Coronary artery (tissue), 2 donors: ENCODE results near the gene PHRF1.

ENCODE experiments used
- DNase-seq: peaks from one replicate; pipeline ENCODE4 v3.0.0-alpha.2; 2017; ENCODE audit warnings: low spot score
- H3K27ac ChIP-seq, 2 donors: fragments of 200-600 bp; sonication (generic); one replicate each; pipeline ENCODE4 v1.5.1; 2016 to 2019
- H3K4me3 ChIP-seq: fragments of 200-600 bp; sonication (generic); 2 replicates; pipeline ENCODE4 v1.5.1; 2016; ENCODE audit warnings: mild to moderate bottlenecking, moderate library complexity
- CTCF ChIP-seq: fragments of 200-600 bp; sonication (generic); IDR thresholded peaks from one replicate; pipeline ENCODE4 v1.5.1; 2019; ENCODE audit warnings: antibody characterized with exemption

Gene PHRF1

GRCh38 chr11:656866-657265, 80.6 kb downstream of the PHRF1 start:
- H3K4me3 ChIP-seq: no peak overlapping the region
- no peak for TF ChIP-seq CTCF
- DNase-seq: no peak
- no peak overlapping the region for H3K27ac ChIP-seq

GRCh38 chr11:657691-658126, 81.4 kb downstream of the PHRF1 start:
- Histone ChIP-seq H3K27ac (no peak overlapping the region), H3K4me3 (no peak overlapping the region)
- DNase-seq: no peak
- no peak for TF ChIP-seq CTCF

GRCh38 chr11:659532-660085, 83.3 kb downstream of the PHRF1 start:
- Histone ChIP-seq H3K4me3 (no peak overlapping the region), H3K27ac (no peak overlapping the region)
- no peak for TF ChIP-seq CTCF
- no peak for DNase-seq

- H3K4me3 ChIP-seq: no peak overlapping the region
- DNase-seq: no peak
- no peak for TF ChIP-seq CTCF
- H3K27ac ChIP-seq: no peak overlapping the region
These were observed 84.0 kb downstream of the PHRF1 start for GRCh38 chr11:660281-660680.

GRCh38 chr11:660681-661444, 84.6 kb downstream of the PHRF1 start:
- Histone ChIP-seq H3K27ac (no peak overlapping the region), H3K4me3 (no peak overlapping the region)
- no peak for TF ChIP-seq CTCF
- no peak for DNase-seq
